ENCODE data around the gene RIOX2.

The RIOX2 gene

GRCh38 chr3:97949743-97950142 lies 22.5 kb downstream of the RIOX2 start:
- peaks cover 7% of the 10 kb centered on the region for H3K4me1 Mint-ChIP-seq
- no peak for TF ChIP-seq CTCF (IDR thresholded peaks at IDR 0.05)
- H3K27ac Mint-ChIP-seq, result no peak overlapping the region
- H3K36me3 Mint-ChIP-seq (ENCODE audit: low read depth), result peaks cover 51% of the 10 kb centered on the region
- H3K27me3 Mint-ChIP-seq (ENCODE audit: low read depth, poor library complexity), result no peaks in the 10 kb centered on the region
- H3K9me3 Mint-ChIP-seq, result no peaks in the 10 kb centered on the region
- no peak overlapping the region for H3K4me3 Mint-ChIP-seq
- no peak for DNase-seq

- DNase-seq, result no peak
- peaks cover 1% of the 10 kb centered on the region for H3K4me1 Mint-ChIP-seq
- no peak overlapping the region for H3K4me3 Mint-ChIP-seq
- H3K9me3 Mint-ChIP-seq, result no peaks in the 10 kb centered on the region
- peaks cover 51% of the 10 kb centered on the region for H3K36me3 Mint-ChIP-seq (ENCODE audit: low read depth)
- no peak for TF ChIP-seq CTCF (IDR thresholded peaks at IDR 0.05)
- no peaks in the 10 kb centered on the region for H3K27me3 Mint-ChIP-seq (ENCODE audit: low read depth, poor library complexity)
- no peak overlapping the region for H3K27ac Mint-ChIP-seq
Observed at GRCh38 chr3:97949110-97949485, 23.1 kb downstream of the RIOX2 start.

GRCh38 chr3:97948351-97949109 lies 23.7 kb downstream of the RIOX2 start:
- H3K27ac Mint-ChIP-seq, result no peak overlapping the region
- peaks cover 51% of the 10 kb centered on the region for H3K36me3 Mint-ChIP-seq (ENCODE audit: low read depth)
- no peak overlapping the region for H3K4me3 Mint-ChIP-seq
- no peaks in the 10 kb centered on the region for H3K9me3 Mint-ChIP-seq
- H3K4me1 Mint-ChIP-seq, result peaks cover 1% of the 10 kb centered on the region
- TF ChIP-seq CTCF (IDR thresholded peaks at IDR 0.05), result no peak
- H3K27me3 Mint-ChIP-seq (ENCODE audit: low read depth, poor library complexity), result no peaks in the 10 kb centered on the region
- no peak for DNase-seq

- no peak for TF ChIP-seq CTCF (IDR thresholded peaks at IDR 0.05)
- Mint-ChIP-seq H3K4me1 (peaks cover 9% of the 10 kb centered on the region), H3K27ac (peak overlapping the region; percentile 87), H3K27me3 (ENCODE audit: low read depth, poor library complexity) (no peaks in the 10 kb centered on the region), H3K9me3 (no peaks in the 10 kb centered on the region), H3K36me3 (ENCODE audit: low read depth) (peaks cover 17% of the 10 kb centered on the region), H3K4me3 (no peak overlapping the region)
- DNase-seq, result no peak
Observed at GRCh38 chr3:97942801-97943546, 29.3 kb downstream of the RIOX2 start.

GRCh38 chr3:97940034-97940433 lies 32.2 kb downstream of the RIOX2 start:
- Mint-ChIP-seq H3K36me3 (ENCODE audit: low read depth) (peaks cover 13% of the 10 kb centered on the region), H3K4me3 (no peak overlapping the region), H3K27me3 (ENCODE audit: low read depth, poor library complexity) (peaks cover 5% of the 10 kb centered on the region), H3K27ac (no peak overlapping the region), H3K4me1 (peaks cover 17% of the 10 kb centered on the region), H3K9me3 (no peaks in the 10 kb centered on the region)
- DNase-seq, result no peak
- TF ChIP-seq CTCF (IDR thresholded peaks at IDR 0.05), result no peak
